Fibroblast of skin of right quadriceps (primary cell): Measurements from ENCODE around the gene PTPRM.

Experiments
- DNase-seq: peaks from one replicate; pipeline ENCODE4 v3.0.0-alpha.2; 2013

PTPRM gene

DNA sequence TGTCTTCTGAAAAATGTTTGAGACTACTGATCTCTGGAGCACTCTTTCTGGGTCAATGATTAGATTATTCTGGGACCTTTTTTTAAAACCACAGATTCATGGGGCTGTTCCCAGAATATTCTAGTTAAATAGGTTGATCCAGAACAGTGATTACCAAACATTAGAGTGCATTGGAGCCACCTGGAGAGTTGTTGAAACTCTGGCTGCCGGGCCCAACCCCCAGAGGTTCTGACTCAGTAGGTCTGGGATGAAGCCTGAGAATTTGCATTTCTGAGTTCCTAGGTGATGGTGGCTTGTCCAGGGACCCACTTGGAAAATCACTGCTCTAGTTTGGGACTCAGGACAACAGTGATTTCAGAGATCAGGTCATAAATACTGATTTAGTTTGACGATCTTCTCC is 197.3 kb downstream of the PTPRM start:
- DNase-seq: no peak

DNA sequence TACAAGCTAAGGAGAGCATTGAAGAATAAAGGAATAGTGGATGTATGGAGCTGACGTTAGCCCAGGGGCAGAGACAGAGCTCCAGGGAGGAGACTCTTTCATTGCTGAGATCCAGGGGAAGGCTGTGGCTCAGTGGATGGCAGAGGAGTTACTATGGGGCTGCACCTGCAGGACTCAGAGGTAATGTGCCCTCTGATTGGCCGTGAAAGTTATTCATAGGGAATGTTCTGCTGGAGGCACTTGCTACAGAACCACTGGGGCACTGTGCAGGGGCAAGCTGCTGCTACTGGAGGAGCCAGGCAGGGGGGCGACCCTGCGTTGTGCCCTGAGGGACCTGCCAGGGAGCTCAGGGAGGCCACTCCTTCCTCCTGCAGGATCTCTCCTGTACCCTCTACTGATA is 199.2 kb downstream of the PTPRM start:
- no peak for DNase-seq

DNA sequence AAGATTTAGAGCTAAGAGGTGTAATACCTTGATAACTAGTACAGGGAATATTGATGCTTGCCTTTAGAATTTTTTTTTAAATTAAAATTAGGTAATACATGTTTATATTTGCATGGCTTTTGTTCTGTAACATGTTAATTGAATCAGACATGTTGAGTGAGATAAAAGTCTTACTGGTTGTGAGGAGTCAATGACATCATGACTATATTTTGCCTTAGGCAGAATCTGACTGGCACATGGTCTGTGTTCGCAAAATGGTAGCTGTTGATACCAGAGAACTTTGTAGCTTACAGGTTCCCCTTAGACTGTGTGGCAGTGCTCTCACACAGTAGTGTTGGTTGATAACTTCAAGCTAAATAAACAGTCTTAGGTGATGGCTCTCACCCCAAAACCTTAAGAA is 199.7 kb downstream of the PTPRM start:
- no peak for DNase-seq

DNA sequence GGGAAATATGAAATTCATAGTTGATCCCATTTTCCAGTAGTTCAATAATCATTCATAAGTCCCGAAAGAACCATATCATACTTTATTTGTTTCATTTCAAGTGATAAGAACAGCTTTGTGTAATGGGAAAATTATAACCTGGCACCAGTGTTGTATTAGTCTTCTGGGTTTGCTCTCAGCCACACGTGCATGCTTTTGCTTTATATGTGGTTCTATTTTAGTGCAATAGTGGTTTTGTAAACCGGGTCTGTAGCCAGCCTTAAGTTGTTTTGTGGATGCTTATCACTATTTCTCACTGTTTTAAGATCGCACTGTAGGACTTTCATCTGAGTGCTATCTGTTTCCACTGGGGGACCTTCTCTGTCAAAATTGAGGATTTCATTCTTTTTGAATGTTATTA is 203.8 kb downstream of the PTPRM start:
- no peak for DNase-seq

DNA sequence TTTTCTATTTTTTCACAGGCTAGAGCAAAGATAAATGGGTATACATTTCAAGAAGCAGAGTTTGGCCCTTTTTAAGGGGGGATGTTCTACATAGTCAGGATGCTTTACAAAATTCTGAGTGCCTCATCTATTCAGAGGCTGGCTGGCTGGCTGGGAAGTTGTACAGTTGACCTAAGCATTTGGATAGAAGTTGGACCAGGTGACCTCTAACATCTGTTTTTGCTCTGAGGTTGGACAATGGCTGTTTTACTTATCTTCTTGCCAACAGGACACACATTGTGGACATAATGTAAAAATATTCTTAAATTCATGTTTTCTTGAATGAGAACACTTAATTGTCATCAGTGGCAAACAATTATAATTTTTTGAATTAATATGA is 205.4 kb downstream of the PTPRM start:
- no peak for DNase-seq

DNA sequence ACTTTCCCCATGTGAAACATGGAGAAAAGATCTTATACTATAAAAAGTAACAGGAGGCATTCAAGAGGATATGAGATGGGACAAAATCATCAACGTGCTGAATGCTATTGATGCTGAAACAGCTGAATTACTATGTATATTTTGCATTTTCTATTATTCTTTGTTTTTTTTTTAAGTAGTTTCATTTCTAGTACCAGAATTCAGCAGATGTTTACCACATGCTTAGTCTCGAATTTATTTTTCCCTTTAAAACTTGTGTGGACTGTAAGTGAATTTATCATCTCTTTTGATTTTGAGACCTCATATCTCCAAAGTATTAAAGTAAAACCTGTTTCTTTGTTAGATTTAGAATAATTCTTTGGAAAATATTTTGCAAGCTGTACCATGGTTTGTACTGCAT is 205.8 kb downstream of the PTPRM start:
- no peak for DNase-seq

DNA sequence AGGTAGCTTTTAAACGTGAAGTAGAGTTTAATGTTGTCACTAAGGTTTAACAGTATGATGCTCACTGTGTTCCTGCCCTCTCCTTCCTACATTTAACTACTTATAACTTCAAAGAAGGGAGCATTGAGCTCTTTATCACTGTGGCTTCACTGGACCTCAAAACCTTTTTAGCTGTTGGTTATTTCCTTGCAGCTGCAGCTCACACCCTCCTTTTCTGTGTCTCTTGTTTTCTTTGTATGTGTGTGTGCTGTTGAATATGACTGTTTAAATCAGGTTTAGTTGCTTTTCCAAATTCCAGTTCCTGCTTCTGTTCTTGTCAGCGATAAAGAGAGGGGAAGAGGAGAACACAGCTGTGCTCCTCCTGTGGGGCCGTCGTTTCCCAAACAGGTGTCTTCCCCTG is 208.0 kb downstream of the PTPRM start:
- DNase-seq: no peak

DNA sequence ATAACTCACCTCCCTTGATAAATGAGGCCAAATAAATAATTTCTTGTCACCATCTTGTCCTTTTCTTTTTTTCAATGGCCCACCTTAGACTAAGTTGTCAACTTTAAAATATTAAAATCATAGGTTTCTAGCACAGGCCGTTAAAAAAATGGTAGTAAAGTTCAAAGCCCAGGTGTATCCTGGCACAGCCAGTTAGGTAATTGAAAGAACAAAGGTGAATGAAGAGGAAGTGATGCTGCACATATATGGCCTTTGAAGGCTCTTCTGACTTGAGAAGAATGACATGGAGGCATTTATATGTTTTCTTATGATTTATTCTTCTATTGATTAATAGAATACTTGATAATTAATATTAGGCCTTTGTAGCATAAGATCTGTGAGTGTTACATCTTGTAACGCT is 208.7 kb downstream of the PTPRM start:
- DNase-seq: no peak

DNA sequence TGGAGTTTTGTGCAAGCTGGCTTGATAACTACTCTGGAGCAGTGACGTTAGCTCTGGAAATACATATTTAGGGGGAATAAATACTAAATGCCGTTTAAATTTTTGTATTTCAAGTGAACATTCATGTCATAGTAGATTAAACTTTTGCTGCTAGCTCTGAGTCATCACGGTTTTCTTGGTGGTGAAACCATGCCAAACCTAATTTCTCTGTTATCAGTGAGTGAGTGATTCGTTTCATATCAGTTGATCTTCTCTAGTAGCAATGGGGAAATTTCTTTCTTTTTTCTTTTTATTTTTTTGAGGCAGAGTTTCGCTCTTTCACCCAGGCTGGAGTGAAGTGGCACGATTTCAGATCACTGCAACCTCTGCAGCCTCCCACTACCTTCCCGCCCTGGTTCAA is 211.1 kb downstream of the PTPRM start:
- peak; percentile 24 for DNase-seq

DNA sequence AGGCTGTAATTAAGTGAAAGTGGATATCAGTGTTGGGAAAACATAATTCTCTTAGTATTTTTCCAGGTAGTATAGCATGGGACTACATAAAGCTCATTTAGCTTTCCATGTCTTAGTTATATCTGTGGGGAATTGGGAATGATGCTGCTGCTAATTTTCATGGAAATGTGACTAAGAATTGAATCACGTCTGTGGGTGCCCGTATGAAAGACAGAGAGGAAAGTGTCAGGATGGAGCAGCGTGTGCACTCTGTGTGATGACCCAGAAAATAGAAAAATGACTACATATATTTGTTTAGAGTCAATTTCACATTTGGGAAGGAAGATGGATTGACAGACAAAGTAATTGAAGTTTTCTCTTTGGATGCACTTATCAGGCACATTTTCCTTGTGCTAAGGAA is 212.1 kb downstream of the PTPRM start:
- no peak for DNase-seq

DNA sequence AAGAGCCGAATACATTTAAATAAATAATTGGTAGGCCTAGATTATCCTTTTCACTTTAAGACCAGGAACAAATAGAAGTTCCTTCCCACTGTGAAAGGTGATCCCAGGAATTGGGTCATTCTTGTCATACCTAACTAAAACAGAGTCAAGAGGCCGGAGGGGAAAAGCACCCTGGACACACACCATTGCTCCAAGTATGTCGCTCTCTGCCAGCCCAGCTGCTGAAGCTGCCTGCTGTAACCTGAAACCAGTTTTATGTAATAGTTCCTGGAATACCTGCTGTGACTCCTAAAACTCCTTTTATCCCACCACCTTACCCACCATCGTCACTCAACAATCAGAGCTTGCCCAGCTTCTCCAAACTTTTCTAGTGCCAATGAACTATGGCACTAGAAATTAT is 217.1 kb downstream of the PTPRM start:
- no peak for DNase-seq

DNA sequence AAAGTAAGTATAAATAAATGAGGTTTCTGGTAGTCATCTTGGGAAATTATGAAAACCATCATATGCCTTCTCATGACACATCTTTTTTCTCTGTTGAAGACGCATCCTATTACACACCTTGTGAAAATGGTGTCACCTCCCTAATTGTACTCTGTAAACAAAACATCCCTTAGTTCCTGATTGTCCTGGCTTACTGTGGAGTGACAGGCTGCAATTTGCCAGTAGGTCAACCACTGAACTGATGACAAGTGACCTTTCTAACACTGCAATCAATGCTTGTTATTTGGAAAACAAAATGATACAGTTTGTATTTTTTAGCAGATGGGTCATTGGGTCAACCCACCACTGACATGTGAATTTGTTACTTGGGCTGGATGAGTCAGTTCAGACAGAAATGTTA is 219.5 kb downstream of the PTPRM start:
- DNase-seq: no peak

DNA sequence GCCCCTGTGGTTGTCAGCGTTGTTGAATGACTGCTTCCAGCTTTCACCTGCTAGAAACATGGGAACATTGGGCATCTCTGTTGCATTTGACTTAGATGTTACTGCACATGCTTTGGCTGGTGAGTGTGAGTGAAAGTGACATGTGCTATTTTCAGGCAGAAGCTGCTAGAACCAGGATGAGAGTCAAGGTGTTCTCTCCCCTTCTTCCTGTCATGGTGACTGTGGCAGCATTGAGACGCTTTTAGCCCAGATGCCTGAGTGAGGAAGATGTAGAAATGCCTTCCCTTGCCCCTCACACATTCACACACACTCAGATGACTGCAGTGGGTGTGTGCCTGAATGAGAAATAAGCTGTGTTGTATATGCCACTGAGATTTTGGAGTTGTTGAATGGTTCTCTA is 220.2 kb downstream of the PTPRM start:
- no peak for DNase-seq

DNA sequence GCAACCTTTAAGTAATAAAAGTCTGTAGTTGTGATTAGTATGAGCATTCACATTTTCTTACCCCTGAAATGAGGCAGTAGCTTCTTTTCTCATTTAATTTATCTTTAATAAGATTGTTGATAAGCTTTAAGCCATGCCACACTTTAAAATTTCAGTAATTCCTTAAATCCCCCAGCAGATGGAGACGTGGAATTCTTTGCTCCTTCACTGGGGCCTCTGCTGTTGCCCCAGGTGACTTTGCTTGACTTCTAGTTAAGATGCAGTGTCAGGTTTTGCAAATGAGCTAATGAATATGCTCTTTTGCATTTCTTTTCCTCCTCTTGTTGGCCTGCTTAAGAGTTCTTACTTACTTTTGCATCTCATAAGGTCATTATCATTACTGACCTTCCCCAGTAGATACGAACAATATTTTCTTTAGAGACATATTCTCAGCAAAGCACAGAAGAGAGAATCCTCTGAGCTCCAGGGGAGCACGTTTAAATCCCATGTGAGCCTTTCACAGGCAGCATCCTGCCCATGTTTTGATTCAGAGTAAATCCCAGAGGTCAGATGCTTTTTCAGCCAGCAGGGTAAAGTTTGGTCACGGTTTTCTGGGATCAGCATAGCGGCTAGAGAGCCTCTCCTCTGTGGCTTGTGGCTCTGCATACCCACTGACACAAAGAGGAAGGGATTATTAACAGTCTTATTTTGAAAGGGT is 222.9 kb downstream of the PTPRM start:
- peak; percentile 45 for DNase-seq

DNA sequence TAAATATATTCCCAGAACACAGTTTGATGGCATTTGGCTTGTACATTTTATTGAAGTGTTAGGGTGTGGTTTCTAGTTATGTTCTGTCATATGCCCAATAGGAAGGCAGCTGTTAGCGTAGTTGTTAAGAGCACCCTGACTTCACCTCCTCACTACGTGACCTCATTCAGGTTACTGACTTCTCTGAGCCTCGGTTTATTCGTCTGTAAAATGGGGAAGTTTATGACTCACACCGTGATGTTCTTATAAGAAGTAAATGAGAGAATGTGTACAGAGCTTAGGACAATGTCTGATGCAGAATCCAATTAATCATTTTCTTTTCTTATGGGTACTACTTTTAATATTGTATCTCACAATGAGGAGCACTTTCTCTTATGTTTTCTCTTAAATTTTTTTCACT is 226.0 kb downstream of the PTPRM start:
- no peak for DNase-seq

DNA sequence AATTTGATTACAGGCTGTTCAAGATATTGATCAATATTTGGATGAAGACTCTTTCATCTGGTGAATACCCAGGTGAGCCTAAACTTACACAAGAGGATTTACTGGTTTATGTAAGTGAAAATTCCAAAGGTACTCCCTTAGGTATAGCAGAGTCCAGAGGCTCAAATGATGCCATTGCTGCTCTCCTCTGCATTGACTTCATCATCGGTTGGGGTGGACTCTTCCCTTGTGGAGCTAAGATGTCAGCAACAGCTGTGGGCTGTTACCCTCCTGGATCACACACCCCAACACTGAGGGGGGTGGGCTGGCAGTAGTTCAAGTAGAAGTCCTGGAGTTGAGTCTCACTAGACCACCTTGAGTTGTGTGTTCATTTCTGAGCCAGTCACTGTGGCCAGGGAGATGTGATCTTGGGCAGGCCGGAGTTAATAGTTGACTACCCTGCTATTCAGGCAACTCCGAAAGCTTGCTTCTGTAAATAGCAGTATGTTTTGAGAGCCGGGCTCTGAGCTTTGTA is 236.9 kb downstream of the PTPRM start:
- DNase-seq: no peak

DNA sequence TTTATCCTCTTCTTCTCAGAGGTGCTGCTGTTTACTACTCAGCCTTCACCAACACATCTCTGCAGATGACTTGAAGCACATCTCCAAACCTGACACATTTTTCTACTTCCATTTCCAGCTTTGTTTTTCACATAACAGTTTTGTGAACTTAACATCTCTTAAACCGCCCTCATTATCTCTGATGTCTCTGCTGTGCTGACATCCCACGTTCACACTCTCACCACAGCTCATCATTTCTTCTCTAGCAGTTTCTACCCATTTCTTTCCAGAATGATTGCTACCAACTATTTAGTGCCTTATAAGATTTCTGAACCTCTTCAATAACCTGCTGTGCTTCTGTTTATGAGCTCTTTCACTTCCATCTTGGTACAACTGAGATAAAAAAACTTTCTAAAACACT is 238.0 kb downstream of the PTPRM start:
- DNase-seq: no peak

DNA sequence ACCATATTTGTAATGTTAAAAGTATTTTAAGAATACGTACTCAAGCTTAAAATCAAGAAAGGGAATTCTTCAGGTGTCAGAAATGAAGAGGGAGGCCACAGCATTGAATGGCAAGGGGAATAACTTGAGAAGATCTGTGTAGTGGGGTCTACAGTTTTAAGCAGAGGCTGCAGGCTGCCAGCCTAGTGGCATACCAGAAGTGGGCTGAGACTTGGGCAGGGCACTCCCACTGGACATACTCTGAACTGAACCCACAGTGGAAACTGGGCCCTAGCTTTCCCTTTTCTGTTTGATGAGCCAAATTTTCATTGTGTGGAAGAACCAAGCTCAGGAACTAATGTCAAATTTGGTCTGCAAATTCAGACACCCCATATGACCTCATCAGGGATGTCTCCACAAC is 238.8 kb downstream of the PTPRM start:
- no peak for DNase-seq

DNA sequence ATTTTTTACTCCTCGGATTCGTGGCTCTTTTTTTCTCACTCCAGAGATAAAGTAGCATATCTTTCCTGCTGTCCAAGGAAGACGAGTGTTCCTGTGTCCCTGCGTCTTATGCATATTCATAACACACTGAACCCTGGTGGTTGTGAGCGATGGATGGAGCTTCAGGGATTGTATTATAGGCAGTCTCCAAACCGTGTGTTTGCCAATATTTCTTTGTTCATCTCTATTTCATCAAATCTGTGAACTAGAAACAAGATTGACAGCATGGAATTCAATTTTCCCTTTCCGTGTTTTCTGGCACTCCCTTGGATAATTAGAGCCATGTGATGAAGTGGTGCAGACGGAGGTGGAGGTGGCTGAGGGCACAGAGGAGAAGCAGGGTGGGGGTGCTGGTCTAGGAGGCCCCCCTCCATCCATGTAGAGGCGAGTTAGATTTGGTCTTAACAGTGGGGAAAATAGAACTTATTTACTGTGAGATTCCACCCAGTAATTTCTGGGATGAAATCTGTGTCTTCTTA is 240.9 kb downstream of the PTPRM start:
- no peak for DNase-seq

DNA sequence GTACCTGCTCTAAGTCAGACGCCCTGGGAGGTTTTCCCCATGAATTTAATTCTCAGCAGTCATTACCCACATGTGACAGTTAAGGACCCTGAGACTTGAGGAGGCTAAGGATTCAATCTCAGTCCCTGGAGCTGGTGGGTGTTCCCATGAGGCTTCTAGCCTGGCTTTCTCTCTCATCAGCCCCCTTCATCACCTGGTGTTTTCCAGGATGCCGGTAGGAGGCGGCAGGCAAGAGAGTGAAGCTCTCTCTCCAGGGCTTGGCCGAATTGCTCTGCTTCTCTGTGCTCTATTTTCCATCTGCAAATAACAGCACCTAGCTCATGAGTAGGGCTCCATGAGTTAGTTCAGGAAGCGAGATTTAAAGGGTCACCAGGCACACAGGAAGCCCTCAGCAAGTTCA is 241.9 kb downstream of the PTPRM start:
- no peak for DNase-seq

DNA sequence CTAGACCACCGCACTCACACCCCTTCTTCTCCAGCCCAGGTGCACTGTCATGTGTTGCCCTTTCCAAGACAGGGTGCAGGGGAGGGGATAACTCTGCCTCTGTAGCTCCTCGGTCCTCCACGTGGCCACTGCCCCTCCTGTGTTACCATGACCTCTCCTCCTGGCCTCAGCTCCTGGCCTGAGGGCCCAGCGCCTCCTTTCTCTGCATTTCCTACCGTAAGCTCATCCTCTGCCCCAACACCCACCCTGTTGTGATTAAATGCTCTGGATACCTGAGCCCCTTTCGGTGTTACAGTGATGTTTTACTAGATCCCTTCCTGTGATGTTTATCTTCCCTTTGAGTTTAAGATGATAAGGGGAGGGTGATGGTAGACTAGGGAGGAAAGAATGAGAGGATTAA is 242.3 kb downstream of the PTPRM start:
- DNase-seq: no peak

DNA sequence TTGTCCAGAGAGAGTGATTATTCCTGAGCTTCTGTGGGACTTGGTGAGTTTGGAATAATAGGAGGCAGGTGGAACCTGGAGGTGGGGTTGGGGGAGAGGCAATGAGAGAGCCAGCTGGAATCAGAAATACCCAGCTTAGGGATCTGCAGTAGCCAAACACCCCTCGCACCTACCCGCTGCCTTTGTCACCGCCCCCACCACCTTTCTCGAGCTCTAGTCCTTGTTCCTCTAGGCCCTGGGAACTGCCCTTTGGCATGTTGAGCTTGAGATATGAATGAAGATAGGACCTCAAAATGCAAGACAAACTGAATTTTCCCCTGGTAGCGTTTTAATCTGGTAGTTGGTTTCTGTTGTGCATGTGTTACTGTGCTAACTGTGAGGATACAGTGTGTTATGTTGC is 242.9 kb downstream of the PTPRM start:
- DNase-seq: no peak

DNA sequence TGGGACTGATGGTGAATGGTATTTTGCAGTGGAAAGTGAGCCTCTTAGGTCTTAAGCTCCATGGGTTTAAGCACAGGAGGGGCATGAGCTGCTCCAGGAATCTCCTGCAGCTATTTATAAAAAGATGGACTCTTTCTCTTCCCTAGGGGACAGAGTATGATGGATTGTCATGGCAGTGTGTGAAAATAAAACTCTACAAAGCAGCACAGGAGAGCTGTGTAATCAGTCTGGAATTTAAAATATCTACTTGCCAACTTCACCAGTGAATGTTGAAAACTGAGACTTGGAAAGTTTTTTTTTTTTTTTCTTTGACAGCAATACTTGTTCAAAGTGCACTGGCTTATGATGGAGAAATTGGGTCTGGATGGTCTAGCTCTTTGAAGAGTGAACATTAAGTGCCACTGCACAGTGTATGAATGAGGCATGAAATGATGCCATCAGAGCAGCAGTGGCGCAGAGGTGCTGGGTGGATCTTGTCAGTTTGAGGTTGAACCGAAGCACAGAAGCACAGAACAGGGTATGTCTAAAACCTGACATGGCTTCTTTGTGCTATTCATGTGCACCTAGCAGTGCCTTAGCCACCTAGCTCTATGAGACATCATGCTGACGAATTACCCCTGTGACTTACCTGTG is 245.4 kb downstream of the PTPRM start:
- DNase-seq: peak; percentile 92

DNA sequence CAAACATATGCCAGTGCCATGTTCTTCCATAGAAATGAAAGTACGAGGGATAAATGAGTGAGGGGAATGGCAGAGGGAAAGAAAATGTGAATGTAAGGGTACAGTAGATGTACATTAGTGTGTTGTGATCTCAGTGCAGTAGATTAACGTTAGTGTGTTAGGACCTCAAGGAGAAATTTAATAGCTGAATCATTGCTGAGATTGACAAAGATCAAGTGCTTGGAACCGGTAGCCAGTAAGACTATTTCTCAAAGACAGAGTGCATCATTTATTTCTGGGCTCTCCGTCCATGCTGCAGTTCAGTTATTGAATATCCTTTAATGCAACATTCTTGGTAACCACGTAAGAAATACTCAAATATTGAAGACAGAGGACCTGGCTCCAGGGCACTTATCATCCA is 246.0 kb downstream of the PTPRM start:
- no peak for DNase-seq
